Measurements from ENCODE around the gene TPSD1.

Gene TPSD1

DNA sequence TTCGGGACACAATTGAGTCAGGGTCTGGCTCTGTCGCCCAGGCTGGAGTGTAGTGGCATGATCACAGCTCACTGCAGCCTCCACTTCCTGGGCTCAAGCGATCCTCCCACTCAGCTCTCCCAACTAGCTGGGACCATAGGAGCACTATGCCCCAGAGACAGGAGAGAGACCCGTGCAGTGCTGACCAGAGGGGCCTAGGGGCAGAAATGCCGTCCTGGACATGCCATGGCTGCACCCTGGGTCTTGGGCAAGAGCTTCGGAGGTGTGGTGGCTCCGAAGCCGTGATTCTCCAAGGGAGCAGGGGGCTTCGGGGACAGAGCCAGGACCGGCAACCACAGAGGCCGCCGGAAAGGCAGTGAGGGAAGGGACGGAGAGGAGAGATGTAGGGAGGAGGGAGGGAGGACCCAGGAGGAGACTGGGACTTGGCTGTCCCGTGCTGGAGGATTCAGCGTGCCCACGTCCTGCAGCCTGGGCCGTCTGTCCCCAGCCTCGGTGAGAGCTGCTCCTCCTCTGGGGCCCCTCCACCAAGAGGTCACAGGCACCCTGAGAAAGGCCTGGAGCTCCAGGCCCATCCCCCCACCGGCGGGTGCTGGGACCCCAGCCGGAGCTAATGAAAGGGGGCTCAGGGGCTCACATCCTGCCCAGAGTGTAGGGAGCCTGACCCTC, 21.9 kb downstream of the TPSD1 start:
- TF ChIP-seq, protein P1, sequence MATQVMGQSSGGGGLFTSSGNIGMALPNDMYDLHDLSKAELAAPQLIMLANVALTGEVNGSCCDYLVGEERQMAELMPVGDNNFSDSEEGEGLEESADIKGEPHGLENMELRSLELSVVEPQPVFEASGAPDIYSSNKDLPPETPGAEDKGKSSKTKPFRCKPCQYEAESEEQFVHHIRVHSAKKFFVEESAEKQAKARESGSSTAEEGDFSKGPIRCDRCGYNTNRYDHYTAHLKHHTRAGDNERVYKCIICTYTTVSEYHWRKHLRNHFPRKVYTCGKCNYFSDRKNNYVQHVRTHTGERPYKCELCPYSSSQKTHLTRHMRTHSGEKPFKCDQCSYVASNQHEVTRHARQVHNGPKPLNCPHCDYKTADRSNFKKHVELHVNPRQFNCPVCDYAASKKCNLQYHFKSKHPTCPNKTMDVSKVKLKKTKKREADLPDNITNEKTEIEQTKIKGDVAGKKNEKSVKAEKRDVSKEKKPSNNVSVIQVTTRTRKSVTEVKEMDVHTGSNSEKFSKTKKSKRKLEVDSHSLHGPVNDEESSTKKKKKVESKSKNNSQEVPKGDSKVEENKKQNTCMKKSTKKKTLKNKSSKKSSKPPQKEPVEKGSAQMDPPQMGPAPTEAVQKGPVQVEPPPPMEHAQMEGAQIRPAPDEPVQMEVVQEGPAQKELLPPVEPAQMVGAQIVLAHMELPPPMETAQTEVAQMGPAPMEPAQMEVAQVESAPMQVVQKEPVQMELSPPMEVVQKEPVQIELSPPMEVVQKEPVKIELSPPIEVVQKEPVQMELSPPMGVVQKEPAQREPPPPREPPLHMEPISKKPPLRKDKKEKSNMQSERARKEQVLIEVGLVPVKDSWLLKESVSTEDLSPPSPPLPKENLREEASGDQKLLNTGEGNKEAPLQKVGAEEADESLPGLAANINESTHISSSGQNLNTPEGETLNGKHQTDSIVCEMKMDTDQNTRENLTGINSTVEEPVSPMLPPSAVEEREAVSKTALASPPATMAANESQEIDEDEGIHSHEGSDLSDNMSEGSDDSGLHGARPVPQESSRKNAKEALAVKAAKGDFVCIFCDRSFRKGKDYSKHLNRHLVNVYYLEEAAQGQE (IDR thresholded peaks at IDR 0.05; ENCODE audit: insufficient replicate concordance, low read depth) = no peak
- TF ChIP-seq, protein P2, sequence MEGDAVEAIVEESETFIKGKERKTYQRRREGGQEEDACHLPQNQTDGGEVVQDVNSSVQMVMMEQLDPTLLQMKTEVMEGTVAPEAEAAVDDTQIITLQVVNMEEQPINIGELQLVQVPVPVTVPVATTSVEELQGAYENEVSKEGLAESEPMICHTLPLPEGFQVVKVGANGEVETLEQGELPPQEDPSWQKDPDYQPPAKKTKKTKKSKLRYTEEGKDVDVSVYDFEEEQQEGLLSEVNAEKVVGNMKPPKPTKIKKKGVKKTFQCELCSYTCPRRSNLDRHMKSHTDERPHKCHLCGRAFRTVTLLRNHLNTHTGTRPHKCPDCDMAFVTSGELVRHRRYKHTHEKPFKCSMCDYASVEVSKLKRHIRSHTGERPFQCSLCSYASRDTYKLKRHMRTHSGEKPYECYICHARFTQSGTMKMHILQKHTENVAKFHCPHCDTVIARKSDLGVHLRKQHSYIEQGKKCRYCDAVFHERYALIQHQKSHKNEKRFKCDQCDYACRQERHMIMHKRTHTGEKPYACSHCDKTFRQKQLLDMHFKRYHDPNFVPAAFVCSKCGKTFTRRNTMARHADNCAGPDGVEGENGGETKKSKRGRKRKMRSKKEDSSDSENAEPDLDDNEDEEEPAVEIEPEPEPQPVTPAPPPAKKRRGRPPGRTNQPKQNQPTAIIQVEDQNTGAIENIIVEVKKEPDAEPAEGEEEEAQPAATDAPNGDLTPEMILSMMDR (IDR thresholded peaks at IDR 0.05; ENCODE audit: insufficient read depth, low read length) = no peak
- TF ChIP-seq SPI1 (IDR thresholded peaks at IDR 0.05; ENCODE audit: borderline replicate concordance, low read depth) (no peak), POLR2AphosphoS5 (IDR thresholded peaks at IDR 0.05; ENCODE audit: low read depth) (no peak), GABPA (IDR thresholded peaks at IDR 0.05; ENCODE audit: low read depth) (no peak)
- Histone ChIP-seq H3K27me3 (ENCODE audit: insufficient read depth, poor library complexity, severe bottlenecking) (peaks cover 9% of the 10 kb centered on the region), H3K4me3 (replicated peaks; ENCODE audit: insufficient read depth, low read length) (no peak overlapping the region), H3K27ac (replicated peaks) (no peak overlapping the region)
- DNase-seq (ENCODE audit: low read depth in 1 of 2, low spot score in 1 of 2) = no peak

DNA sequence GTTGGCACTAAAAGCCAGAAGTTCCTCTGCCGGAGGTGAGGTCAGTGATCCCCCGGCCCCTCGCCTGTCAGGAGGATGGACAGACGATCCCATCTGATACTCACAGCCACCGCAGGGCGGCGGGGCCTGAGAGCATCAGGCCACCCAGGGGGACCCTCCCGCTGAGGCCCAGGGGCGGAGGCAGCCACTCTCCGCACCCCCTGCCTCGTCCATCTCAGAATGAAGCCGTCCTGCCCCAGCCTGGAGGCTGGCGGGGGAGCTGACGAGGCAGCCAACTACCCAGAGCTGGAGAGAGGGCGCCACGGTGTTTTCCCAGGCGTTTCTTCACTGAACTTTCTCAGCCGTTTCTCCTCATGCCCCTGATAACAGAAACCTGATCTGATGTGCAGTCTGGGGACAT, 22.6 kb downstream of the TPSD1 start:
- Histone ChIP-seq H3K27ac (replicated peaks) (no peak overlapping the region), H3K27me3 (ENCODE audit: insufficient read depth, poor library complexity, severe bottlenecking) (peaks cover 11% of the 10 kb centered on the region), H3K4me3 (replicated peaks; ENCODE audit: insufficient read depth, low read length) (no peak overlapping the region)
- TF ChIP-seq GABPA (IDR thresholded peaks at IDR 0.05; ENCODE audit: low read depth) = no peak
- TF ChIP-seq, protein P1 (IDR thresholded peaks at IDR 0.05; ENCODE audit: insufficient replicate concordance, low read depth) = no peak
- TF ChIP-seq SPI1 (IDR thresholded peaks at IDR 0.05; ENCODE audit: borderline replicate concordance, low read depth) = no peak
- TF ChIP-seq, protein P2 (IDR thresholded peaks at IDR 0.05; ENCODE audit: insufficient read depth, low read length) = no peak
- no peak for TF ChIP-seq POLR2AphosphoS5 (IDR thresholded peaks at IDR 0.05; ENCODE audit: low read depth)
- no peak for DNase-seq (ENCODE audit: low read depth in 1 of 2, low spot score in 1 of 2)

DNA sequence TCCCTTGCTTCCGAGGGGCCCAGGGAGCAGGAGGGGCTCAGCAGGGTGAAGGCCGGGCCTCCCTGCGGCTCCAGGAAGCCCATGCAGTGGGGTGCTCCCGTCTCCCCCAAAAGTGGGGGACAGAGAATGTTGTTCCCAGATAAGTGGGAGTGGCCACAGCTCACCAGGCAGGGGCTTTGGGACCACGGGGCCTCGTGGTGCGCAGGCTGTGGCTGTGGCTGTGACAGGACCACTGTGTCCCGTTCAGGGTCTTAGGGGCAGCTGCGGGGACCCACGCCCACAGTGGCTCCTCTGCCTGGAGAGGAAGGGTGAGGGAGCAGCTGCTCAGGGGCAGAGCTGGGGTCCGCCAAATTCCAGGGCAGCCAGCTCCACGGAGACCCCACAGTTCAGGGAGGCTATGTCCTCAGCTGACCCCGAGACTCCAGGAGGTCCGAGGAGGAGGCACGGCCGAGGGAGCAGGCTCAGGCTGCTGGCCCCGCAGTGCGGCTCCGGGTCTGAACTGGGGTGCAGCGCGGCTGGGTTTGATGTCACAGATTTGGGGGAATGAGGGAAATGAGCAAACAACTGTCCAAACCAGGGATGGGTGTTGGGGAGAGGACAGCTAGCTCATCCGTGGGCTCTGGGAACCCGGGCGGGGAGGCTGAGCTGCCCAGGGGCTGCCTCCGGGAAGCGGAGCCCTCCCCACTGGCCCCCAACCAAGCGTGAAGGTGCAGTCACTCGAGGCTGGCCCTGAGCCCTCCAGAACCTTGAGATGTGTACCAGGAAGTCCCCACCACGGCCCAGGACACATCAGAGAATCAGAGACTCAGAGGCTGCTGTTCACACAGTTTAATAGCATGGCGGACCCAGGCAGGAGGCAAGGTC, 23.4 kb downstream of the TPSD1 start:
- no peak for DNase-seq (ENCODE audit: low read depth in 1 of 2, low spot score in 1 of 2)
- Histone ChIP-seq H3K27me3 (ENCODE audit: insufficient read depth, poor library complexity, severe bottlenecking) (peaks cover 14% of the 10 kb centered on the region), H3K27ac (replicated peaks) (no peak overlapping the region), H3K4me3 (replicated peaks; ENCODE audit: insufficient read depth, low read length) (no peak overlapping the region)
- TF ChIP-seq POLR2AphosphoS5 (IDR thresholded peaks at IDR 0.05; ENCODE audit: low read depth) = no peak
- TF ChIP-seq, protein P1 (IDR thresholded peaks at IDR 0.05; ENCODE audit: insufficient replicate concordance, low read depth) = no peak
- TF ChIP-seq, protein P2 (IDR thresholded peaks at IDR 0.05; ENCODE audit: insufficient read depth, low read length) = no peak
- no peak for TF ChIP-seq GABPA (IDR thresholded peaks at IDR 0.05; ENCODE audit: low read depth)
- TF ChIP-seq SPI1 (IDR thresholded peaks at IDR 0.05; ENCODE audit: borderline replicate concordance, low read depth) = no peak
